HepG2 (cell line): ENCODE results near the gene PKD1L1. TPM values are rescaled to one million over a fixed set of nuclear protein-coding genes. Genes with fewer than 3 reads are reported as not detected.
"Not testable (repeated sequence)": the region's sequence is repeated elsewhere in the genome, so short reads cannot be mapped to it uniquely, and the experiment has no call there.

Experiments used
- CEBPG ChIP-seq: IDR thresholded peaks from 2 replicates; pipeline ENCODE4 v1.6.1; 2016
- DMAP1 ChIP-seq: IDR thresholded peaks from 2 replicates; pipeline ENCODE4 v1.6.1; 2016
- ERF ChIP-seq: IDR thresholded peaks from 2 replicates; pipeline ENCODE4 v1.6.1; 2018; ENCODE audit warnings: missing biosample characterization, missing genetic modification reagents
- FOXA3 ChIP-seq: IDR thresholded peaks from 2 replicates; pipeline ENCODE4 v1.6.1; 2016; ENCODE audit warnings: missing genetic modification reagents, missing compliant biosample characterization
- FOXJ3 ChIP-seq: sonication (generic); formaldehyde crosslinking; IDR thresholded peaks from 2 replicates; pipeline ENCODE4 v1.4.0; 2020; ENCODE audit warnings: missing genetic modification reagents, mild to moderate bottlenecking, borderline replicate concordance
- FOXK1 ChIP-seq: sonication (generic); formaldehyde crosslinking; IDR thresholded peaks from 2 replicates; pipeline ENCODE4 v1.4.0; 2020; ENCODE audit warnings: low read depth, missing genetic modification reagents, borderline replicate concordance
- FOXP1 ChIP-seq, 2 experiments: fragments of 450-650 bp in 1 of 2; IDR thresholded peaks; 2 replicates each; pipeline ENCODE4 v1.6.1; 2017 to 2018; ENCODE audit warnings: antibody characterized with exemption in 1 of 2
- GATAD1 ChIP-seq: IDR thresholded peaks from 2 replicates; pipeline ENCODE4 v1.6.1; 2016; ENCODE audit warnings: missing genetic modification reagents, missing compliant biosample characterization
- HDAC2 ChIP-seq: sonication (generic); formaldehyde crosslinking; IDR thresholded peaks from 2 replicates; pipeline ENCODE4 v1.4.0; 2020; ENCODE audit warnings: missing genetic modification reagents
- HMG20A ChIP-seq: IDR thresholded peaks from 2 replicates; pipeline ENCODE4 v1.6.1; 2016; ENCODE audit warnings: borderline replicate concordance
- HNF4A ChIP-seq: sonication (generic); formaldehyde crosslinking; IDR thresholded peaks from 2 replicates; pipeline ENCODE4 v1.4.0; 2020; ENCODE audit warnings: missing genetic modification reagents
- HOXA3 ChIP-seq: sonication (generic); formaldehyde crosslinking; IDR thresholded peaks from 2 replicates; pipeline ENCODE4 v1.5.0; 2020; ENCODE audit warnings: missing genetic modification reagents
- KAT8 ChIP-seq: IDR thresholded peaks from 2 replicates; pipeline ENCODE4 v1.6.1; 2016; ENCODE audit warnings: missing genetic modification reagents, missing compliant biosample characterization
- MXI1 ChIP-seq: IDR thresholded peaks from 3 replicates; pipeline ENCODE4 v1.6.1; 2012; ENCODE audit warnings: low read depth, low read length, inconsistent platforms, borderline replicate concordance
- RCOR2 ChIP-seq: IDR thresholded peaks from 2 replicates; pipeline ENCODE4 v1.6.1; 2016; ENCODE audit warnings: missing biosample characterization, missing genetic modification reagents
- SP5 ChIP-seq: IDR thresholded peaks from 2 replicates; pipeline ENCODE4 v1.6.1; 2016; ENCODE audit warnings: low read depth, borderline replicate concordance
- TEAD3 ChIP-seq: optimal IDR thresholded peaks from 2 replicates; pipeline ENCODE3; 2016; ENCODE audit warnings: borderline replicate concordance
- THAP11 ChIP-seq: IDR thresholded peaks from 2 replicates; pipeline ENCODE4 v1.6.1; 2016; ENCODE audit warnings: missing biosample characterization, missing genetic modification reagents
- YEATS4 ChIP-seq: sonication (generic); formaldehyde crosslinking; IDR thresholded peaks from 2 replicates; pipeline ENCODE4 v1.4.0; 2020; ENCODE audit warnings: missing genetic modification reagents, borderline replicate concordance
- ZMYM4 ChIP-seq: sonication (generic); formaldehyde crosslinking; IDR thresholded peaks from 2 replicates; pipeline ENCODE4 v1.8.1; 2023; ENCODE audit warnings: mild to moderate bottlenecking, missing genetic modification reagents
- ZSCAN21 ChIP-seq: sonication (generic); formaldehyde crosslinking; IDR thresholded peaks from 2 replicates; pipeline ENCODE4 v1.8.0; 2022; ENCODE audit warnings: mild to moderate bottlenecking, missing genetic modification reagents, moderate library complexity, borderline replicate concordance
- polyA plus RNA-seq, 8 experiments: library from polyadenylated mRNA; depleted of rRNA in 3 of 8; stranded (reverse) in 7 of 8; unstranded in 1 of 8; fragments of >200 nt; fragmentation: Illumina TruSeq in 4 of 8; extraction: Trizol in 4 of 8; gene quantifications; 2 replicates each; pipeline versions ENCODE4 v1.2.1 to v1.2.3, GENCODE V29; 2011 to 2016; ENCODE audit warnings: low read depth in 4 of 8, missing spikeins in 1 of 8, mixed read lengths in 1 of 8; ENCODE audit not compliant: insufficient read depth in 1 of 8
- total RNA-seq, 5 experiments: library from RNA; depleted of rRNA; stranded (reverse); fragments of >200 nt; fragmentation: Illumina TruSeq; extraction: Trizol; gene quantifications; 2 replicates each; pipeline ENCODE4 v1.2.3, GENCODE V29; 2016; ENCODE audit warnings: low read depth in 1 of 5
- TF ChIP-seq, protein P1 (sequence below): IDR thresholded peaks from 2 replicates; pipeline ENCODE4 v1.6.1; 2016
- TF ChIP-seq, protein P2 (sequence below): IDR thresholded peaks from 2 replicates; pipeline ENCODE4 v1.6.1; 2012; ENCODE audit warnings: inconsistent platforms
- TF ChIP-seq, protein P3 (sequence below): IDR thresholded peaks from 2 replicates; pipeline ENCODE4 v1.6.1; 2016; ENCODE audit warnings: missing compliant biosample characterization, missing genetic modification reagents, borderline replicate concordance
- TF ChIP-seq, protein P4 (sequence below): sonication (generic); formaldehyde crosslinking; IDR thresholded peaks from 2 replicates; pipeline ENCODE4 v1.5.0; 2020; ENCODE audit warnings: missing genetic modification reagents
- TF ChIP-seq, protein P5 (sequence below): sonication (generic); formaldehyde crosslinking; IDR thresholded peaks from 2 replicates; pipeline ENCODE4 v1.4.0; 2020; ENCODE audit warnings: missing genetic modification reagents, borderline replicate concordance

The PKD1L1 gene
- total and polyA plus RNA-seq, 2 of the 13 experiments (the other 11 are each of a cell fraction or from before 2014, with no cell fraction given), result 0.01 TPM; not detected in 1

DNA sequence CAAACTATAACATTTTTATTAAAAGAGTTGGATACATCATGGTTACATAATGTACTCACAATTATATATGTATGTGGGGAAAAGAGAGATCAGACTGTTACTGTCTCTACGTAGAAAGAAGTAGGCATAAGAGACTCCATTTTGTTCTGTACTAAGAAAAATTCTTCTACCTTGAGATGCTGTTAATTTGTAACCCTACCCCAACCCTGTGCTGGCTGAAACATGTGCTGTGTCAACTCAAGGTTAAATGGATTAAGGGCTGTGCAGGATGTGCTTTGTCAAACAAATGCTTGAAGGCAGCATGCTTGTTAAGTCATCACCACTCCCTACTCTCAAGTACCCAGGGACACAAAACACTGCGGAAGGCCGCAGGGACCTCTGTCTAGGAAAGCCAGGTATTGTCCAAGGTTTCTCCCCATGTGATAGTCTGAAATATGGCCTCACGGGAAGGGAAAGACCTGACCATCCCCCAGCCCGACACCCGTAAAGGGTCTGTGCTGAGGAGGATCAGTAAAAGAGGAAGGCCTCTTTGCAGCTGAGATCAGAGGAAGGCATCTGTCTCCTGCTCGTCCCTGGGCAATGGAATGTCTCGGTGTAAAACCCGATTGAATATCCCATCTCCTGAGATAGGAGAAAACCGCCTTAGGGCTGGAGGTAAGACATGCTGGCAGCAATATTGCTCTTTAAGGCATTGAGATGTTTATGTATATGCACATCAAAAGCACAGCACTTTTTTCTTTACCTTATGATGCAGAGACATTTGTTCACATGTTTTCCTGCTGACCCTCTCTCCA is 41.5 kb upstream of the PKD1L1 start (continued):
- TF ChIP-seq SP5 (CRISPR knock-in tag), result peak; percentile 47; the same call in 1 of the 2 replicates
- TF ChIP-seq ERF (CRISPR knock-in tag), result 0 out of 2 replicates have a peak, but pooled peaks have one; percentile 43
- peak; percentile 69 for TF ChIP-seq HOXA3
- TF ChIP-seq HNF4A, result peak; percentile 43; the same call in 1 of the 2 replicates
- 0 out of 2 replicates have a peak, but pooled peaks have one; percentile 20 for TF ChIP-seq GATAD1
- TF ChIP-seq THAP11 (CRISPR knock-in tag), result peak; percentile 30; the same call in 1 of the 2 replicates
- peak; percentile 65 for TF ChIP-seq TEAD3 (CRISPR knock-in tag)
- peak; percentile 35; the same call in 1 of the 3 replicates for TF ChIP-seq MXI1
- TF ChIP-seq FOXA3 (CRISPR knock-in tag), result peak; percentile 74
- peak; percentile 45; the same call in 1 of the 2 replicates for TF ChIP-seq FOXK1
- 0 out of 2 replicates have a peak, but pooled peaks have one; percentile 24 for TF ChIP-seq RCOR2 (CRISPR knock-in tag)
- TF ChIP-seq FOXJ3 (CRISPR knock-in tag), result 0 out of 2 replicates have a peak, but pooled peaks have one; percentile 47
- TF ChIP-seq HMG20A, result peak; percentile 71; the same call in 1 of the 2 replicates
- TF ChIP-seq, protein P1, sequence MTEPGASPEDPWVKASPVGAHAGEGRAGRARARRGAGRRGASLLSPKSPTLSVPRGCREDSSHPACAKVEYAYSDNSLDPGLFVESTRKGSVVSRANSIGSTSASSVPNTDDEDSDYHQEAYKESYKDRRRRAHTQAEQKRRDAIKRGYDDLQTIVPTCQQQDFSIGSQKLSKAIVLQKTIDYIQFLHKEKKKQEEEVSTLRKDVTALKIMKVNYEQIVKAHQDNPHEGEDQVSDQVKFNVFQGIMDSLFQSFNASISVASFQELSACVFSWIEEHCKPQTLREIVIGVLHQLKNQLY (CRISPR knock-in tag), result peak; percentile 45; the same call in 1 of the 2 replicates
- TF ChIP-seq ZSCAN21 (CRISPR knock-in tag), result 0 out of 2 replicates have a peak, but pooled peaks have one; percentile 36
- TF ChIP-seq, protein P2, sequence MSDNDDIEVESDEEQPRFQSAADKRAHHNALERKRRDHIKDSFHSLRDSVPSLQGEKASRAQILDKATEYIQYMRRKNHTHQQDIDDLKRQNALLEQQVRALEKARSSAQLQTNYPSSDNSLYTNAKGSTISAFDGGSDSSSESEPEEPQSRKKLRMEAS, result peak; percentile 73
- TF ChIP-seq, protein P3, sequence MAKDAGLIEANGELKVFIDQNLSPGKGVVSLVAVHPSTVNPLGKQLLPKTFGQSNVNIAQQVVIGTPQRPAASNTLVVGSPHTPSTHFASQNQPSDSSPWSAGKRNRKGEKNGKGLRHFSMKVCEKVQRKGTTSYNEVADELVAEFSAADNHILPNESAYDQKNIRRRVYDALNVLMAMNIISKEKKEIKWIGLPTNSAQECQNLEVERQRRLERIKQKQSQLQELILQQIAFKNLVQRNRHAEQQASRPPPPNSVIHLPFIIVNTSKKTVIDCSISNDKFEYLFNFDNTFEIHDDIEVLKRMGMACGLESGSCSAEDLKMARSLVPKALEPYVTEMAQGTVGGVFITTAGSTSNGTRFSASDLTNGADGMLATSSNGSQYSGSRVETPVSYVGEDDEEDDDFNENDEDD (CRISPR knock-in tag), result peak; percentile 23; the same call in 1 of the 2 replicates
- TF ChIP-seq DMAP1 (CRISPR knock-in tag), result peak; percentile 51; the same call in 1 of the 2 replicates
- not testable (repeated sequence) for TF ChIP-seq FOXP1 (IDR thresholded peaks at IDR 0.05)
- peak; percentile 58; the same call in 1 of the 2 replicates for TF ChIP-seq FOXP1 (CRISPR knock-in tag; IDR thresholded peaks at IDR 0.05)
- peak; percentile 65 for TF ChIP-seq ZMYM4 (CRISPR knock-in tag)
- TF ChIP-seq, protein P4, sequence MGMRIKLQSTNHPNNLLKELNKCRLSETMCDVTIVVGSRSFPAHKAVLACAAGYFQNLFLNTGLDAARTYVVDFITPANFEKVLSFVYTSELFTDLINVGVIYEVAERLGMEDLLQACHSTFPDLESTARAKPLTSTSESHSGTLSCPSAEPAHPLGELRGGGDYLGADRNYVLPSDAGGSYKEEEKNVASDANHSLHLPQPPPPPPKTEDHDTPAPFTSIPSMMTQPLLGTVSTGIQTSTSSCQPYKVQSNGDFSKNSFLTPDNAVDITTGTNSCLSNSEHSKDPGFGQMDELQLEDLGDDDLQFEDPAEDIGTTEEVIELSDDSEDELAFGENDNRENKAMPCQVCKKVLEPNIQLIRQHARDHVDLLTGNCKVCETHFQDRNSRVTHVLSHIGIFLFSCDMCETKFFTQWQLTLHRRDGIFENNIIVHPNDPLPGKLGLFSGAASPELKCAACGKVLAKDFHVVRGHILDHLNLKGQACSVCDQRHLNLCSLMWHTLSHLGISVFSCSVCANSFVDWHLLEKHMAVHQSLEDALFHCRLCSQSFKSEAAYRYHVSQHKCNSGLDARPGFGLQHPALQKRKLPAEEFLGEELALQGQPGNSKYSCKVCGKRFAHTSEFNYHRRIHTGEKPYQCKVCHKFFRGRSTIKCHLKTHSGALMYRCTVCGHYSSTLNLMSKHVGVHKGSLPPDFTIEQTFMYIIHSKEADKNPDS (CRISPR knock-in tag), result peak; percentile 77; the same call in 1 of the 2 replicates
- TF ChIP-seq HDAC2 (CRISPR knock-in tag), result peak; percentile 79
- 0 out of 2 replicates have a peak, but pooled peaks have one; percentile 37 for TF ChIP-seq CEBPG (CRISPR knock-in tag)
- TF ChIP-seq, protein P5, sequence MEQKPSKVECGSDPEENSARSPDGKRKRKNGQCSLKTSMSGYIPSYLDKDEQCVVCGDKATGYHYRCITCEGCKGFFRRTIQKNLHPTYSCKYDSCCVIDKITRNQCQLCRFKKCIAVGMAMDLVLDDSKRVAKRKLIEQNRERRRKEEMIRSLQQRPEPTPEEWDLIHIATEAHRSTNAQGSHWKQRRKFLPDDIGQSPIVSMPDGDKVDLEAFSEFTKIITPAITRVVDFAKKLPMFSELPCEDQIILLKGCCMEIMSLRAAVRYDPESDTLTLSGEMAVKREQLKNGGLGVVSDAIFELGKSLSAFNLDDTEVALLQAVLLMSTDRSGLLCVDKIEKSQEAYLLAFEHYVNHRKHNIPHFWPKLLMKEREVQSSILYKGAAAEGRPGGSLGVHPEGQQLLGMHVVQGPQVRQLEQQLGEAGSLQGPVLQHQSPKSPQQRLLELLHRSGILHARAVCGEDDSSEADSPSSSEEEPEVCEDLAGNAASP, result peak; percentile 68; the same call in 1 of the 2 replicates
- peak; percentile 43; the same call in 1 of the 2 replicates for TF ChIP-seq KAT8 (CRISPR knock-in tag)
- peak; percentile 28; the same call in 1 of the 2 replicates for TF ChIP-seq YEATS4 (CRISPR knock-in tag)
